GM21447 (cell line): ENCODE measurements around the gene PRPS2.

Source experiments
- ATAC-seq: cut with Tn5 transposase; IDR thresholded peaks from one replicate; pipeline ENCODE4 v1.9.1; 2021; ENCODE audit not compliant: unreplicated experiment

The PRPS2 gene

GRCh38 chrX:12811658-12812057, 20.4 kb downstream of the PRPS2 start:
- ATAC-seq, result no peak

GRCh38 chrX:12814420-12814819, 23.2 kb downstream of the PRPS2 start:
- ATAC-seq, result no peak

DNA sequence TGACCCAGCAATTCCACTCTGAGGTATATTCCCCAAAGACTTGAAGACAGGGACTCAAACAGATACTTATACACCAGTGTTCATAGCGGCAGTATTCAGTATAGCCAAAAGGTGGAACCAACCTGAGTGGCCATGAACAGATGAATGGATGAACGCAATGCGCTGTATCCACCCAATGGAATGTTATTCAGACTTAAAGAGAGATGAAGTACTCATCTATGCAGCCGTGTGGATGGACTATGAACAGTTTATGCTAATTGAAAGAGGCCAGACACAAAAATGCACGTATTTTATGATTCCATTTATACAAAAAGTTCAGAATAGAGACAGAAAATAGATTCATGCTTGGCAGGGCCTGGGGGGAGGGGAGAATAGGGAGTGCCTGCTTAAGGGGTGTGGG, 26.3 kb downstream of the PRPS2 start:
- no peak for ATAC-seq

- no peak for ATAC-seq
Measured at GRCh38 chrX:12819222-12819621, 28.0 kb downstream of the PRPS2 start.

DNA sequence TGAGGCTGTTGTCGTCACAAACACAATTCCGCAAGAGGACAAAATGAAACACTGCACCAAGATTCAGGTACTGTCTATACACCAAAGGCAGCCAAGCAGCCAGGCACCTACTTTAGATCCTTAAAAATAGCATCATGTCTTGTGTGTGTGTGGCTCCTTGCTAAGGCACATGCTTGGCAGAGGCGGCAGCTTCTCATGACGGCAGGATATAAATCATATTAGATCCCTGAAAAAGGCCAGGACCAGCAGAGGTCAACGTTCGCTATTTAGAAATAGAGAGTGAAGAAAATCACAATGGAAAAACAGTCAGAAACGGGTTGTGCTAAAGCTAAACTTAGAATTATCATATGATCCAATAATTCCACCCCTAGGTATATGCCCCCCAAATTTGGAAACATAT, 29.5 kb downstream of the PRPS2 start:
- ATAC-seq, result no peak

- no peak for ATAC-seq
Measured at GRCh38 chrX:12824944-12825343, 33.7 kb downstream of the PRPS2 start.

GRCh38 chrX:12825801-12826200, 34.6 kb downstream of the PRPS2 start:
- ATAC-seq, result no peak

GRCh38 chrX:12843061-12843667, 52.0 kb downstream of the PRPS2 start:
- peak; percentile 27 for ATAC-seq

- ATAC-seq, result peak; percentile 93
Measured at GRCh38 chrX:12843668-12844279, 52.6 kb downstream of the PRPS2 start.

- ATAC-seq, result peak; percentile 32
Measured at GRCh38 chrX:12844319-12844718, 53.1 kb downstream of the PRPS2 start.

DNA sequence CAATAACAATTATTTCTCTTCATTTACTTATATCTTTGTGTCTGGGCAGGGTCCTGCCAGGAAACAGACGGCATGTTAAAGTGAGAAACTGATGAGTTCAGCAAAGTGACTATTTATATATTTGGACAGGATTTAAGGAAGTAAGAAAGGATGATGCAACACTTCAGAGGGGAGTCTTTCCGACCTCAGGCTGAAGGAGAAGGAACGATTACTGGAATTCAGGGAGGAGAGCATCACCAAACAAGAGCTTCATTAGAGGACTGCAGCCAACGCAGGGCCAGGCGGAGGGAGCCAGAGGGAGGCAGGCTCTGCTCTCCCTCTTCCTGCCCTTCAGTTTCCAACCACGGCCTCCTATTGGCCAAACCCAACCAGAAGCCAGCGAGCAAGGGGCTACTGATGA, 74.1 kb downstream of the PRPS2 start:
- ATAC-seq, result no peak

DNA sequence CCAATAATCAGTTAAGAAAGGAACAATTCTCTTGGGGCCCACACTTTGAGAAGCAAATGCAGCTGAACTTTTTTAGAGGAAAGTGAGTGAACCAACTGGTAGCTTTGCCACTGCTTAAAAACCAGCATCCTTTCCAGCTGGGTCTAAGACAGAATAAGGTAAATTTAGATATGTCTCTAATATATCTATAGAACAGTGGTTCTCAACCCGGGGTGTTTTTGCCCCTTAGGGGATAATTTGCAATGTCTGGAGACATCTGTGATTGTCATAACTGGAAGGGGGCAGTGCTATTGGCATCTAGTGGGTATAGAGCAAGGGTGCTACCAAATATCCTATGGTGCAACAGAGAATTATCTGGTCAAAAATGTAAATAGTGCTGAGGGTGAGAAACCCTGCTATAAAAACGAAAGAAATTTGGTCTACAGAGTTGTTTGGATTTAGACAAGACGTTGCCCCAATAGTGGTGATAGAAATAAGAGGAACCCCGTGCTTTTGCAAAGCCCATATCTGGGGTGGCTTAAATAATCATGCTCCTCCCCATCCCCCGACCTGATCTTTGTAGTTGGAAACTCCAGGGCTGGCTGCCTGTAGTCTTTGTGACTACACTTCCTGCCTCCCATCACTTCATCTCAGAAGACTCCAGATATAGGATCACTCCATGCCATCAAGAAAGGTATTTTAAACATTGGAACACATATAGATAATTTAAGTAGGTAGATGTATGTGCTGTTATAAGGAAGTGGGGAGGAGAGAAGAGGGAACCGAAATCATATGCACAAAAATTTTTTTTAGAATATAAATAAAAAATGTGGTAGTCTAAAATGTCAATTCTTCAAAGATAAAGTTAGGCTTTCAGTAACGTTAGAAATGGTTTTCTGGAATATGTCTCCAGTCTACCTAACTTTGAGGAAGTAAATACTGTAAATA, 75.5 kb downstream of the PRPS2 start, which contains the start of gene TLR7:
Gene TLR7 (plus strand): TSS at position 622 of the 927 bp plus-strand sequence. CDS start 507 bp downstream, outside the sequence.
- ATAC-seq, result peak; percentile 42

DNA sequence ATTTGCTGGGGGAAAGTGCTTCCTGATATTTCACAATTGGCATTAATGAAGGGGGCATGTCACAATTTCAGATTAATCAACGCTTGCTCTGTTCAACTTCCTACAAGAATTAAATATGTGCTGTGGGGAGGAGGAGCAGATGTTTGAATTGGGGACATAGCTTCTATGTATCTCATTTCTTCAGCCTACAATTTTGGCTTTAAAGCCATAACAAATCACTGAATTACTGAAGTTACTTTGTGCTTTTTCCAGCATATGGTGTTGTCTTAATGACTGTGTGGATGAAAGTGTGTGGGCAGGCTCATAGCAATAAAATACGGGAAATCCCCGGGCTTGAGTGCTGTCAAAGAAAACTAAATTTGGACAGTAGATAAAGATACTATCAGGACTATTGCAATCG, 76.5 kb downstream of the PRPS2 start:
- no peak for ATAC-seq

- peak; percentile 52 for ATAC-seq
Measured at GRCh38 chrX:12868747-12869146, 77.5 kb downstream of the PRPS2 start.

DNA sequence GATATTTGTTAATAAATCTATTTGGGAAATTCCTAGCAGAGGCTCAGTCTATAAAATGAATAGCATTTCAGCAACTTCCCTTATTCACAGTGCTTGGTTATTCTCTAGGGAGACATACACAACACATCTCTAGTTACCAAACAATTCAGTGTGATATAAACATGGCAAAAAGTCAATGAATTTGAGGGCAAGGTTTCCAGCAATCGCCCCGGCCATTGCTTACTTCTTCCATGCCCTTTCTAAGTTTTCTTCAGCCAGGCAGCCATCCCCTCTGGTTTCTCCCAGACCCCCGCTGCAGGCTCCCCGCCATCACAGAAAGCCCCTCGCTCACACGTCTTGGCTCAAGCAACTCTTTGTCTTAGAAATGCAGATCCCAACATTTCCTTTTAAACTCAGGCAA, 80.0 kb downstream of the PRPS2 start:
- ATAC-seq, result no peak

- ATAC-seq, result no peak
Measured at GRCh38 chrX:12872741-12873140, 81.5 kb downstream of the PRPS2 start.
